ENCODE data around the gene FANCD2.
"Not testable (repeated sequence)": the region's sequence is repeated elsewhere in the genome, so short reads cannot be mapped to it uniquely, and the experiment has no call there.

Gene FANCD2

DNA sequence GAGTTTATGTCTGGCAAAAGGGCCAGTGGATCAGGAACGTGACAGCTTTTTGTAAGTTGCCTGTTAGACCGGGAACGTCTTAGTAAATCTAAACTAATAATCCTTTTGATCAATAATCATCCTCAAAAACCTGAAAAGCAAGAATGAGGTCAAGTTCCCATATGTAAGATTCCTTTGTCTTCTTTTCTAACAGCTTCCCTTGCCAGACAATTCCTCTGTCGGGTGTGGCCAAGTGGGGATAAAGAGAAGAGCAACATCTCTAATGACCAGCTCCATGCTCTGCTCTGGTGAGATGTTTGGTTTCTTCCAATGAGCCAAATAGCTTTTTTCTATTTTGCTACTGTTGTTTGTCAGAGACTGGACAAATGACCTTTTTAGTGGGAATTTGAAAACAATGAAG is 62.0 kb downstream of the FANCD2 start:
- no peak for DNase-seq (ENCODE audit: low spot score)
- Histone ChIP-seq H3K4me3 (no peak overlapping the region), H3K27ac (no peak overlapping the region)
- TF ChIP-seq CTCF (IDR thresholded peaks at IDR 0.05), result no peak

- no peak for DNase-seq (ENCODE audit: low spot score)
- Histone ChIP-seq H3K4me3 (no peak overlapping the region), H3K27ac (no peak overlapping the region)
- no peak for TF ChIP-seq CTCF (IDR thresholded peaks at IDR 0.05)
Observed at GRCh38 chr3:10090179-10090578, 63.9 kb downstream of the FANCD2 start.

GRCh38 chr3:10090774-10091173 is 64.5 kb downstream of the FANCD2 start:
- H3K4me3 ChIP-seq; H3K27ac ChIP-seq; DNase-seq (ENCODE audit: low spot score): not testable (repeated sequence)

- H3K4me3 ChIP-seq; H3K27ac ChIP-seq; DNase-seq (ENCODE audit: low spot score): not testable (repeated sequence)
Observed at GRCh38 chr3:10091387-10091786, 65.2 kb downstream of the FANCD2 start.

DNA sequence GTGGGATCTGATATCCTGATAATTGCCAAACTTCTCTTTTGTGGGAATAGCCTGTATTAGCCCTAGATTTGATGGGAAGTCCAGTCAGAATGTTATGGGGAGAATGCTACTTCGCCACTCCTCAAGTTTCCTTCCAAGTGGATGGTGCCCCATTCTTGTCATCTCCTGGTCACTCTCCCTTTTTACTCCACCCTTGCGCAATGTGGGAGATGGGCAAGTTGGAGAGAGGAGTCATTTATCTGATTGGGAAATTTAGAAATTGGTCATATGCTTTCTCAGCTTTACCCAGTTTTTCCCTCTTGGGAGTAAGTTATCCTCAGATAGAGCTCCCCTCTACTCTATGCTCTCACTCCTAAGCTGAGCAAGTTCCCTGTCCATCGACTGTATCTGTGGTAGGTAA is 67.4 kb downstream of the FANCD2 start:
- TF ChIP-seq CTCF (IDR thresholded peaks at IDR 0.05), result no peak

DNA sequence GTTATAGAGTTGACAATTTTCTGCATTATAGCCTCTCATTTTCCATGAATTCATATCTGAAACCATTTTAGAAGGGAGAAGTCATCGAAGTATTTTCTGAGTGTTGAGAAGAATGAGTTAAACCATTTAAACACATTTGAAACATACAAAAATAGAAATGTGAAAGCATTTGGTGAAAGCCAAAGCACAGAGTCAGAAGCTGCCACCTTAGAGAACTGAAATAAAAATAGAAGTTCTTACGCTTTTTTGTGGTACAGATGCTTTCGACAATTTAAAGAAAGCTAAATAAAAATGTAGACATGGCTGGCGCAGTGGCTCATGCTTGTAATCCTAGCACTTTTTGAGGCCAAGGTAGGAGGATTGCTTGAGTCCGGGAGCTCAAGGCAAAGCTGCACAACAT is 72.8 kb downstream of the FANCD2 start:
- H3K4me3 ChIP-seq, result no peak overlapping the region
- H3K27ac ChIP-seq, result no peak overlapping the region
- no peak for DNase-seq (ENCODE audit: low spot score)
- no peak for TF ChIP-seq CTCF (IDR thresholded peaks at IDR 0.05)

More for the DNA sequence above, 67.4 kb downstream of the FANCD2 start:
- Histone ChIP-seq H3K27ac (no peak overlapping the region), H3K4me3 (no peak overlapping the region)
- DNase-seq (ENCODE audit: low spot score), result no peak

GRCh38 chr3:10106919-10107318 is 80.7 kb downstream of the FANCD2 start:
- H3K4me3 ChIP-seq, result no peak overlapping the region
- no peak for DNase-seq (ENCODE audit: low spot score)
- no peak for TF ChIP-seq CTCF (IDR thresholded peaks at IDR 0.05)
- H3K27ac ChIP-seq, result no peak overlapping the region

DNA sequence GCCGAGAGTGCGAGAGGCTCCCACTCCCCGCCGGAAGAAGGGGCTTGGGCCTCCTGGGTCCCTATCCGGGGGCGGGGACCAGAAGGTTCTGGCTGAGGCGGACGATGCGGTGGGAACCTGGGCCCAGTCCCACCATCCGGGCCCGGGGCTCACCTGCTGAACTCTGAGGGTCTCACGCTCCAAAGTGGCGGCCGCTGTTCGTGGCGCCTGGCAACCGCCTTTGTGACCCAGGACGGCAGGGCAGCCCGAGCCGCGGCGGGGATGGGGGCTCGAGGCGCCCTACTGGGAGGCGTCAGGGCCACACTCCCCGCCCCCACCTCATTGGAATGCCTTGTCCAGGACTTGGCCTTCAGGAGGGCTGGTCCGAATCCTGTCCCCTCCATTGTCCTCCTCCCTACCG is 81.9 kb downstream of the FANCD2 start, which contains the start of gene FANCD2OS:
FANCD2OS (minus strand) TSS at position 165 of the 400 bp plus-strand sequence. CDS start 3,481 bp downstream, outside the sequence.
- DNase-seq (ENCODE audit: low spot score), result no peak
- no peak within 1 kb of the TSS for H3K27ac ChIP-seq
- TF ChIP-seq CTCF (IDR thresholded peaks at IDR 0.05), result no peak
- no peak within 1 kb of the TSS for H3K4me3 ChIP-seq
